A549 (cell line): ENCODE results near the gene CEP164. TPM values are rescaled to one million over a fixed set of nuclear protein-coding genes. Genes with fewer than 3 reads are reported as not detected.

Source experiments
- ATAC-seq, 2 experiments: fragments of 200-7000 bp in 1 of 2; fragments of >200 bp in 1 of 2; cut with Nextera tagmentation in 1 of 2; cut with Tn5 transposase in 1 of 2; 3 replicates each; pipeline versions ENCODE4 v1.8.0 to v1.9.1; 2018 to 2020; ENCODE audit warnings: mild to moderate bottlenecking in 1 of 2, moderate library complexity in 1 of 2
- CTCF ChIA-PET: fragments of 300-600 bp; sonication (Branson Sonifier 250); formaldehyde crosslinking; extraction: SDS; loops from one replicate; lab custom pipeline; 2021; ENCODE audit warnings: antibody characterized with exemption, inconsistent platforms; lab: Yijun Ruan, JAX
- POLR2A ChIA-PET: fragments of 350-600 bp; formaldehyde crosslinking; extraction: SDS; loops from one replicate; lab custom pipeline; 2021; ENCODE audit warnings: antibody characterized with exemption, inconsistent platforms; lab: Yijun Ruan, JAX
- DNase-seq, 2 experiments: peaks; one replicate each; pipeline versions ENCODE4 v3.0.0 to v3.0.0-alpha.2; 2011 to 2016; ENCODE audit warnings: low read depth in 1 of 2, low spot score in 1 of 2
- FAIRE-seq: peaks from 2 replicates; lab custom pipeline; 2011; peaks lifted over from hg19 to GRCh38; lab: Jason Lieb, UNC
- H3K27ac ChIP-seq, 2 experiments: fragments of >200 bp; sonication (Bioruptor Twin); formaldehyde crosslinking; 3 replicates each; pipeline ENCODE4 v1.5.1; 2016 to 2017
- H3K4me1 ChIP-seq: fragments of >200 bp; sonication (Bioruptor Twin); formaldehyde crosslinking; 3 replicates; pipeline ENCODE4 v1.6.1; 2016
- H3K4me2 ChIP-seq: fragments of >200 bp; sonication (Bioruptor Twin); formaldehyde crosslinking; 3 replicates; pipeline ENCODE4 v1.6.1; 2016
- H3K4me3 ChIP-seq: fragments of >200 bp; sonication (Bioruptor Twin); formaldehyde crosslinking; 3 replicates; pipeline ENCODE4 v1.5.1; 2016
- H3K9me3 ChIP-seq: fragments of >200 bp; sonication (Bioruptor Twin); formaldehyde crosslinking; 3 replicates; pipeline ENCODE4 v1.6.1; 2016
- CBX2 ChIP-seq: fragments of 200-600 bp; sonication (generic); IDR thresholded peaks from 2 replicates; pipeline ENCODE4 v1.6.1; 2016; ENCODE audit warnings: low read depth, mild to moderate bottlenecking, borderline replicate concordance
- CHD2 ChIP-seq: fragments of 150-350 bp; IDR thresholded peaks from 2 replicates; pipeline ENCODE4 v1.6.1; 2014; ENCODE audit warnings: low read length; ENCODE audit not compliant: partially characterized antibody
- EHF ChIP-seq: fragments of 250-450 bp; sonication (Bioruptor Pico); IDR thresholded peaks from 2 replicates; pipeline ENCODE4 v1.5.0; 2020; ENCODE audit warnings: mild to moderate bottlenecking
- EHMT2 ChIP-seq: fragments of 200-600 bp; sonication (generic); IDR thresholded peaks from 2 replicates; pipeline ENCODE4 v1.6.1; 2016; ENCODE audit warnings: antibody characterized with exemption, low read depth, mild to moderate bottlenecking, moderate library complexity
- HDAC2 ChIP-seq: fragments of 200-600 bp; sonication (generic); IDR thresholded peaks from 2 replicates; pipeline ENCODE4 v1.6.1; 2016
- HEYL ChIP-seq: fragments of 250-450 bp; sonication (Bioruptor Pico); IDR thresholded peaks from 2 replicates; pipeline ENCODE4 v1.8.0; 2021; ENCODE audit warnings: mild to moderate bottlenecking, moderate library complexity
- JUNB ChIP-seq: fragments of >200 bp; sonication (Bioruptor Twin); formaldehyde crosslinking; IDR thresholded peaks from 2 replicates; pipeline ENCODE4 v1.6.1; 2016
- KDM1A ChIP-seq: fragments of 200-600 bp; sonication (generic); IDR thresholded peaks from 2 replicates; pipeline ENCODE4 v1.6.1; 2016; ENCODE audit warnings: low read depth, mild to moderate bottlenecking
- MAFK ChIP-seq: fragments of 450-650 bp; IDR thresholded peaks from 2 replicates; pipeline ENCODE4 v1.6.1; 2014; ENCODE audit not compliant: partially characterized antibody
- MAZ ChIP-seq: fragments of 150-350 bp; IDR thresholded peaks from 2 replicates; pipeline ENCODE4 v1.6.1; 2014; ENCODE audit warnings: antibody characterized with exemption, low read depth, low read length, borderline replicate concordance
- NPAS2 ChIP-seq: fragments of 250-450 bp; sonication (Bioruptor Pico); IDR thresholded peaks from 2 replicates; pipeline ENCODE4 v1.8.0; 2022; ENCODE audit warnings: mild to moderate bottlenecking, moderate library complexity, borderline replicate concordance
- NR3C1 ChIP-seq: fragments of >200 bp; sonication (Bioruptor Twin); formaldehyde crosslinking; IDR thresholded peaks from 3 replicates; pipeline ENCODE4 v1.6.1; 2017
- POLR2A ChIP-seq: IDR thresholded peaks from 2 replicates; pipeline ENCODE4 v1.6.1; 2012; ENCODE audit warnings: mild to moderate bottlenecking, low read length
- POLR2AphosphoS2 ChIP-seq: conservative IDR thresholded peaks from 2 replicates; pipeline ENCODE4 v1.6.1; 2012; ENCODE audit warnings: low read length, improper control_type of control experiment, inconsistent platforms
- RARB ChIP-seq: fragments of 250-450 bp; sonication (Bioruptor Pico); IDR thresholded peaks from 2 replicates; pipeline ENCODE4 v1.8.0; 2021; ENCODE audit warnings: mild to moderate bottlenecking, moderate library complexity
- RNF2 ChIP-seq: fragments of 200-600 bp; sonication (generic); IDR thresholded peaks from 2 replicates; pipeline ENCODE4 v1.6.1; 2016; ENCODE audit warnings: low read depth, mild to moderate bottlenecking, antibody characterized with exemption, moderate library complexity, borderline replicate concordance
- SMC3 ChIP-seq: fragments of >200 bp; sonication (Bioruptor Twin); formaldehyde crosslinking; IDR thresholded peaks from 3 replicates; pipeline ENCODE4 v1.6.1; 2018; ENCODE audit warnings: inconsistent platforms
- USF2 ChIP-seq: fragments of 450-650 bp; IDR thresholded peaks from 2 replicates; pipeline ENCODE4 v1.6.1; 2014; ENCODE audit warnings: antibody characterized with exemption
- ZFP36 ChIP-seq: fragments of 450-650 bp; IDR thresholded peaks from 2 replicates; pipeline ENCODE4 v1.6.1; 2014; ENCODE audit warnings: borderline replicate concordance; ENCODE audit not compliant: partially characterized antibody
- ZNF302 ChIP-seq: fragments of 250-450 bp; sonication (Bioruptor Pico); IDR thresholded peaks from 2 replicates; pipeline ENCODE4 v1.9.0; 2021; ENCODE audit warnings: inconsistent platforms, mild to moderate bottlenecking, moderate library complexity
- WGBS: methylation state at CpG from one replicate; pipeline ENCODE4 v1.1.6; 2017; ENCODE audit errors: missing lambda C conversion rate; 5-methylcytosine and 5-hydroxymethylcytosine counted together
- polyA plus RNA-seq, 4 experiments: library from polyadenylated mRNA; depleted of rRNA in 3 of 4; stranded (reverse); fragments of >200 nt; fragmentation: RNase III in 1 of 4; extraction: RNeasy Plus Mini Kit Qiagen cat#74134 plus additional on column Dnase treatment in 1 of 4; gene quantifications; 2 replicates in 3 of 4; 3 replicates in 1 of 4; pipeline ENCODE4 v1.2.3, GENCODE V29; 2011 to 2017
- TF ChIP-seq, protein P1 (sequence below): IDR thresholded peaks from 2 replicates; pipeline ENCODE4 v1.6.1; 2012
- TF ChIP-seq, protein P2 (sequence below): fragments of >200 bp; sonication (Bioruptor Twin); formaldehyde crosslinking; IDR thresholded peaks from 2 replicates; pipeline ENCODE4 v1.6.1; 2016

Gene CEP164
- polyA plus RNA-seq, 2 of the 4 experiments (the other 2 are of a cell fraction) = 17.4 to 19.6 TPM

DNA sequence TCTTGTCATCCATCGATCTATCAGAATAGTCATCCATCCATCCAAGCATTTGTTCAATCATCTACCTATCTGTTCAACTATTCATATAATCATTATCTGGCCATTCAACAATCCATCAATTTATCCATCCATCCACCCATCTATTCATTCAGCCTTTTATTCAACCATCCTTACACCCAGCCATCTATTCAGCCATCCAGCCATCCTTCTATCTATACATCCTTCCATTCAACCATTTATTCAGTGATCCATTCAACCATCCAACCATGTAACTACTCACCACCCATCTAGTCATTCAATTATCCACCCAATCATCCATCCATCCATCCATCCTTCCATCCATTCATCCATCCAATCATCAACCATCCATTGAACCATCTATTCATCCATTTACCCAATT, 106.8 kb downstream of the CEP164 start:
- Histone ChIP-seq H3K9me3 (no peaks in the 10 kb centered on the region), H3K4me2 (no peak overlapping the region), H3K4me3 (no peak overlapping the region), H3K27ac (no peak overlapping the region), H3K4me1 (no peaks in the 10 kb centered on the region)
- POLR2A ChIA-PET = no interaction called here
- TF ChIP-seq EHMT2 = no peak
- 85% methylated on average over 1 of the region's 1 CpG for WGBS
- FAIRE-seq (no peak), DNase-seq (no peak), ATAC-seq (no peak)
- CTCF ChIA-PET = no interaction called here

DNA sequence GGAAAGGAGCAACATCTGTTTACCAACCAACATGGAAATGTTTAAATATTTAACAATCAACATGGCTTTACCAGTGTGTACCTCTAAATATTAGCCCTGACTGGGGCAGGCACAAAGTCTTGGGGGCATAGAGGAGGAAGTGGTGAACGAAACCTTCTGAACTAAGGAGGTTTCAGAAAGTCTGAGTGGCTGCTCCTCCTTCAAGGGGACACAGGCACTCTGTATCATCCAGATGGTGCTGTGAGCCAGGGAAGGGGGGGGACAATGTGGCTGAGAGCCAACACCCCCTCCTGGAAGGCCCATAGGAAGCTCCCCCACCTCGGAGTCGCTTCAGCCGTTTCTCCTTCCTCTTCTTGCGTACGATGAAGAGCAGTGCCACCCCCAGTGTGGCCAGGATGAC, 107.7 kb downstream of the CEP164 start:
- CTCF ChIA-PET = interaction anchor here (1.3 kb wide), 1 partner anchor 9 kb away, joined by 6 read pairs; no protein-coding TSS in a partner anchor
- FAIRE-seq = no peak

DNA sequence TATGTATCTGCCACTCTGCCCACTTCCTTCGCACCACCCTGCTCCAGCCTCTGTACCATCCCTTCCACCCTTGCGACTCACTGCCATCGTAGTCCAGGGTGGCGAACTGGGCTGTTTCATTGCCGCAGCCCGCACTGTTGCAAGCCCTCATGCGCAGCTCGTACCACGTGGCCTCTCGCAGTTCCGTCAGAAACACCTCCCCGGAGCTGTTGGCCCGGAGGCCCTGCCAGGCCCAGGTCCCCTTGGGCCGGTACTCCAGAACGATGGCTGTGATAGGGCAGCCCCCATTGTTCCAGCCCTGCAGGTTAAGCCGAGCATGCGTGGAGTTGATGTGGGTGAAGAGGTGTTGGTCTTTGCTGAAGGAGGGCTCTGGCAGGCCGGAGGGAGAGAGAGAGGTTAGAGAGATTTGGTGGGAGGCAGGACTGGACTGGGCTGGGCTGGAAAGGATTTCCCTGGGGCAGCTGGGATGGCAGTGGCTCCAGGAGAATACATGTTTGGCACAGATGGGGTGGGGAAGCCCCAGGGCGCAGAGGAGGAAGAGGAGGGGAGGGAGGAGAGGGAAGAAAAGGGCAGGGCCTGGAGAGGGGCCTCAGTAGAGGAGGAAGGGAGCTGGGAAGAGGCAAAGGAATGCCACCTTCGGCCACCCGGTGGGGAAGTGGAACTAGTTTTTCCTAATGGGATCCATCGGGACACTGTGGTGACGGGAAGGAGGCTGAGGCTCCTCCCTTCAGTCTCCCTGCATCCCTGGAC, 109.6 kb downstream of the CEP164 start:
- Histone ChIP-seq H3K4me1 (no peaks in the 10 kb centered on the region), H3K27ac (no peak overlapping the region), H3K4me2 (no peak overlapping the region), H3K9me3 (no peaks in the 10 kb centered on the region), H3K4me3 (no peak overlapping the region)
- WGBS = 77% methylated on average over 21 of the region's 23 CpGs
- DNase-seq (no peak), ATAC-seq (no peak), FAIRE-seq (no peak)
- ChIA-PET CTCF (no interaction called here), POLR2A (no interaction called here)
- TF ChIP-seq POLR2AphosphoS2 (no peak), EHF (CRISPR knock-in tag) (no peak), NPAS2 (CRISPR knock-in tag) (no peak), HEYL (CRISPR knock-in tag) (no peak), RARB (CRISPR knock-in tag) (no peak), JUNB (no peak), HDAC2 (no peak), NR3C1 (no peak), SMC3 (no peak), ZFP36 (no peak), USF2 (no peak), KDM1A (no peak), ZNF302 (CRISPR knock-in tag) (no peak)
- TF ChIP-seq, protein P1, sequence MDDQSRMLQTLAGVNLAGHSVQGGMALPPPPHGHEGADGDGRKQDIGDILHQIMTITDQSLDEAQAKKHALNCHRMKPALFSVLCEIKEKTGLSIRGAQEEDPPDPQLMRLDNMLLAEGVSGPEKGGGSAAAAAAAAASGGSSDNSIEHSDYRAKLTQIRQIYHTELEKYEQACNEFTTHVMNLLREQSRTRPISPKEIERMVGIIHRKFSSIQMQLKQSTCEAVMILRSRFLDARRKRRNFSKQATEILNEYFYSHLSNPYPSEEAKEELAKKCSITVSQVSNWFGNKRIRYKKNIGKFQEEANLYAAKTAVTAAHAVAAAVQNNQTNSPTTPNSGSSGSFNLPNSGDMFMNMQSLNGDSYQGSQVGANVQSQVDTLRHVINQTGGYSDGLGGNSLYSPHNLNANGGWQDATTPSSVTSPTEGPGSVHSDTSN = no peak

More for the DNA sequence above, 107.7 kb downstream of the CEP164 start:
- DNase-seq (no peak), ATAC-seq (no peak)
- Histone ChIP-seq H3K4me2 (no peak overlapping the region), H3K27ac (no peak overlapping the region), H3K9me3 (no peaks in the 10 kb centered on the region), H3K4me3 (no peak overlapping the region), H3K4me1 (no peaks in the 10 kb centered on the region)
- no peak for TF ChIP-seq EHMT2
- WGBS = 56% methylated on average over 6 of the region's 6 CpGs
- POLR2A ChIA-PET = no interaction called here

DNA sequence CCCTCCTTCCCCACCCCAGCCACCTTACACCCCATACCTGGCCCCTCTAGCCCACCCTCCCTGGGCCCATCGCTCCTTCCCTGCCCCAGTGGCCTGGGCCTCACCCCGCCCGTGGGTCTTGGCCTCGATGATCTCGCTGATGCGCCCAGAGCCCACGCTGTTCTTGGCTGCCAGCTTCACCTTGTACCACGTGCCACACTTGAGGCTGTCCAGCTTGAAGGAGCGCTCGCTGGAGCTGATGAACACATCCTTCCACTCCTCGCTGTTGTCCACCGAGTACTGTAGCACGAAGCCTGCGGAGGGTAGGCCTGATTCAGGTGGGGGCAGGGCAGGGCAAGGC, 110.1 kb downstream of the CEP164 start:
- Histone ChIP-seq H3K4me1 (no peaks in the 10 kb centered on the region), H3K9me3 (no peaks in the 10 kb centered on the region), H3K4me3 (no peak overlapping the region), H3K27ac (no peak overlapping the region), H3K4me2 (no peak overlapping the region)
- ATAC-seq = no peak
- ChIA-PET POLR2A (no interaction called here), CTCF (no interaction called here)
- TF ChIP-seq CHD2 (no peak), HDAC2 (no peak), POLR2A (no peak), MAZ (no peak), CBX2 (no peak), MAFK (no peak), RNF2 (no peak)
- TF ChIP-seq, protein P2, sequence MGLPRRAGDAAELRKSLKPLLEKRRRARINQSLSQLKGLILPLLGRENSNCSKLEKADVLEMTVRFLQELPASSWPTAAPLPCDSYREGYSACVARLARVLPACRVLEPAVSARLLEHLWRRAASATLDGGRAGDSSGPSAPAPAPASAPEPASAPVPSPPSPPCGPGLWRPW = no peak
- 86% methylated on average over 13 of the region's 14 CpGs for WGBS
- DNase-seq = no peak
- no peak for FAIRE-seq
